ENCODE data around the gene LIAS. TPM values are rescaled to one million over a fixed set of nuclear protein-coding genes. Genes with fewer than 3 reads are reported as not detected.
"Not testable (repeated sequence)": the region's sequence is repeated elsewhere in the genome, so short reads cannot be mapped to it uniquely, and the experiment has no call there.

Gene LIAS
- total and polyA plus RNA-seq, 3 donors from 2014 or later, result 24.0 to 59.0 (median 31.1) TPM

GRCh38 chr4:39452860-39453587 lies 5.8 kb upstream of the LIAS start:
- no peaks in the 10 kb centered on the region for H3K9me3 ChIP-seq

GRCh38 chr4:39453738-39454137 lies 5.1 kb upstream of the LIAS start:
- intact Hi-C loops (cut with DNase I; ENCODE audit: low total_unique reads), result no loop called here
- Histone ChIP-seq H3K4me3 (no peak overlapping the region), H3K9me3 (no peaks in the 10 kb centered on the region), H3K36me3 (ENCODE audit: low read depth, missing control alignments) (no peaks in the 10 kb centered on the region), H3K4me1 (peaks cover 13% of the 10 kb centered on the region), H3K27ac (no peak overlapping the region), H3K27me3 (no peaks in the 10 kb centered on the region)
- TF ChIP-seq CTCF (IDR thresholded peaks at IDR 0.05) (no peak), POLR2A (IDR thresholded peaks at IDR 0.05) (no peak)
- 73% methylated on average over 2 of the region's 2 CpGs for WGBS, 2 donors
- no peak for DNase-seq

More at GRCh38 chr4:39452860-39453587, 5.8 kb upstream of the LIAS start:
- peaks cover 13% of the 10 kb centered on the region for H3K4me1 ChIP-seq
- H3K4me3 ChIP-seq, result no peak overlapping the region
- no peak overlapping the region for H3K27ac ChIP-seq
- H3K36me3 ChIP-seq (ENCODE audit: low read depth, missing control alignments), result no peaks in the 10 kb centered on the region
- WGBS, 2 donors, result 80 to 83% methylated on average over 11 of the region's 11 CpGs
- TF ChIP-seq CTCF (IDR thresholded peaks at IDR 0.05) (no peak), POLR2A (IDR thresholded peaks at IDR 0.05) (no peak)
- intact Hi-C loops (cut with DNase I; ENCODE audit: low total_unique reads), result no loop called here
- DNase-seq, result no peak
- H3K27me3 ChIP-seq, result no peaks in the 10 kb centered on the region

- Histone ChIP-seq H3K4me1 (peaks cover 17% of the 10 kb centered on the region), H3K4me3 (no peak overlapping the region), H3K9me3 (no peaks in the 10 kb centered on the region), H3K36me3 (ENCODE audit: low read depth, missing control alignments) (no peaks in the 10 kb centered on the region), H3K27me3 (no peaks in the 10 kb centered on the region), H3K27ac (no peak overlapping the region)
- TF ChIP-seq POLR2A (IDR thresholded peaks at IDR 0.05) (no peak), CTCF (IDR thresholded peaks at IDR 0.05) (no peak)
- 93 to 94% methylated on average over 6 of the region's 6 CpGs for WGBS, 2 donors
- intact Hi-C loops (cut with DNase I; ENCODE audit: low total_unique reads), result loop anchor here (5.0 kb wide), 1 partner anchor 522 kb away; the partner anchor contains the start of gene PDS5A
- DNase-seq, result no peak
These were observed 3.4 kb upstream of the LIAS start for GRCh38 chr4:39455486-39455885.

GRCh38 chr4:39456946-39457763 lies 1.7 kb upstream of the LIAS start:
- H3K9me3 ChIP-seq, result no peaks in the 10 kb centered on the region
- no peak for TF ChIP-seq CTCF (IDR thresholded peaks at IDR 0.05)
- no peak for TF ChIP-seq POLR2A (IDR thresholded peaks at IDR 0.05)
- H3K4me3 ChIP-seq, result peak overlapping the region in 1 of 2 donors; percentile 86
- no peaks in the 10 kb centered on the region for H3K27me3 ChIP-seq
- H3K27ac ChIP-seq, result peak overlapping the region in 1 of 2 donors; percentile 93
- intact Hi-C loops (cut with DNase I; ENCODE audit: low total_unique reads), result loop anchor here (5.0 kb wide), 1 partner anchor 520 kb away; the partner anchor contains the start of gene PDS5A
- no peaks in the 10 kb centered on the region for H3K36me3 ChIP-seq (ENCODE audit: low read depth, missing control alignments)
- DNase-seq, result no peak
- H3K4me1 ChIP-seq, result peaks cover 17% of the 10 kb centered on the region
- WGBS, 2 donors, result 58 to 64% methylated on average over 10 of the region's 10 CpGs

GRCh38 chr4:39458161-39458504 lies 723 bp upstream of the LIAS start:
- H3K4me1 ChIP-seq, result peaks cover 17% of the 10 kb centered on the region
- H3K9me3 ChIP-seq; DNase-seq; H3K27me3 ChIP-seq; H3K36me3 ChIP-seq (ENCODE audit: low read depth, missing control alignments): not testable (repeated sequence)
- peak overlapping the region; percentile 93 for H3K27ac ChIP-seq
- peak overlapping the region; percentile 65 to 86 for H3K4me3 ChIP-seq
- 0% methylated on average over 13 of the region's 13 CpGs for WGBS, 2 donors
- intact Hi-C loops (cut with DNase I; ENCODE audit: low total_unique reads), result loop anchor here (5.0 kb wide), 1 partner anchor 519 kb away; the partner anchor contains the start of gene PDS5A

Data from testis (tissue), 3 donors.